ENCODE measurements around the gene PPP3R1. TPM values are rescaled to one million over a fixed set of nuclear protein-coding genes. Genes with fewer than 3 reads are reported as not detected.

PPP3R1 gene
- total RNA-seq, 3 donors from 2014 or later (not counting 1 experiment from before 2014, with no cell fraction given) = 77.8 to 86.2 (median 79.9) TPM

GRCh38 chr2:68196120-68196716, 56.1 kb downstream of the PPP3R1 start:
- no peaks in the 10 kb centered on the region for H3K4me1 ChIP-seq (ENCODE audit: control insufficient read depth, insufficient read depth, low read length)
- no peaks in the 10 kb centered on the region for H3K36me3 ChIP-seq (ENCODE audit: control insufficient read depth, insufficient read depth, low read length)
- H3K36me3 Mint-ChIP-seq = no peaks in the 10 kb centered on the region
- no peak overlapping the region for H3K4me3 ChIP-seq (ENCODE audit: low read length)
- peak; percentile 65 for TF ChIP-seq CTCF (IDR thresholded peaks at IDR 0.05)
- H3K27ac ChIP-seq (ENCODE audit: low read length) = no peak overlapping the region
- ATAC-seq (peak in 2 of 3 donors; percentile 24 to 57), DNase-seq (peak in 1 of 2 donors; percentile 77)
- 46% methylated on average over 4 of the region's 4 CpGs for WGBS (ENCODE audit: insufficient coverage)
- intact Hi-C loops (cut with micrococcal nuclease) = loop anchor here (1.0 to 10.0 kb wide), 3 partner anchors 55 to 249 kb away; no protein-coding TSS in a partner anchor
- peaks cover 53 to 57% of the 10 kb centered on the region in 2 donors for H3K4me1 Mint-ChIP-seq
- H3K9me3 Mint-ChIP-seq = no peaks in the 10 kb centered on the region
- no peaks in the 10 kb centered on the region for H3K9me3 ChIP-seq (ENCODE audit: control insufficient read depth, insufficient read depth, low read length)
- peak overlapping the region; percentile 62 to 82 for H3K27ac Mint-ChIP-seq
- no peak overlapping the region for H3K4me3 Mint-ChIP-seq
- H3K27me3 ChIP-seq (ENCODE audit: control insufficient read depth, insufficient read depth, low read length) = no peaks in the 10 kb centered on the region
- no peaks in the 10 kb centered on the region for H3K27me3 Mint-ChIP-seq (ENCODE audit: low read depth in 2 of 2)

- Mint-ChIP-seq H3K4me1 (peaks cover 50 to 57% of the 10 kb centered on the region in 2 donors), H3K27ac (peak overlapping the region; percentile 62 to 82), H3K4me3 (no peak overlapping the region), H3K9me3 (no peaks in the 10 kb centered on the region), H3K27me3 (ENCODE audit: low read depth in 2 of 2) (no peaks in the 10 kb centered on the region), H3K36me3 (no peaks in the 10 kb centered on the region)
- H3K9me3 ChIP-seq (ENCODE audit: control insufficient read depth, insufficient read depth, low read length) = no peaks in the 10 kb centered on the region
- TF ChIP-seq CTCF (IDR thresholded peaks at IDR 0.05) = no peak
- H3K4me1 ChIP-seq (ENCODE audit: control insufficient read depth, insufficient read depth, low read length) = no peaks in the 10 kb centered on the region
- no peaks in the 10 kb centered on the region for H3K36me3 ChIP-seq (ENCODE audit: control insufficient read depth, insufficient read depth, low read length)
- DNase-seq = no peak
- no peak overlapping the region for H3K27ac ChIP-seq (ENCODE audit: low read length)
- H3K27me3 ChIP-seq (ENCODE audit: control insufficient read depth, insufficient read depth, low read length) = no peaks in the 10 kb centered on the region
- intact Hi-C loops (cut with micrococcal nuclease) = loop anchor here (10.0 kb wide), 1 partner anchor 250 kb away; no protein-coding TSS in a partner anchor
- no peak overlapping the region for H3K4me3 ChIP-seq (ENCODE audit: low read length)
- no peak for ATAC-seq
Measured at GRCh38 chr2:68195096-68195495, 57.2 kb downstream of the PPP3R1 start.

- Mint-ChIP-seq H3K4me3 (no peak overlapping the region), H3K36me3 (no peaks in the 10 kb centered on the region), H3K27ac (peak overlapping the region; percentile 62 to 82), H3K9me3 (no peaks in the 10 kb centered on the region), H3K4me1 (peaks cover 50 to 58% of the 10 kb centered on the region in 2 donors), H3K27me3 (ENCODE audit: low read depth in 2 of 2) (no peaks in the 10 kb centered on the region)
- Histone ChIP-seq H3K4me3 (ENCODE audit: low read length) (no peak overlapping the region), H3K9me3 (ENCODE audit: control insufficient read depth, insufficient read depth, low read length) (no peaks in the 10 kb centered on the region), H3K27me3 (ENCODE audit: control insufficient read depth, insufficient read depth, low read length) (no peaks in the 10 kb centered on the region), H3K27ac (ENCODE audit: low read length) (no peak overlapping the region), H3K36me3 (ENCODE audit: control insufficient read depth, insufficient read depth, low read length) (no peaks in the 10 kb centered on the region), H3K4me1 (ENCODE audit: control insufficient read depth, insufficient read depth, low read length) (no peaks in the 10 kb centered on the region)
- ATAC-seq (no peak), DNase-seq (no peak)
- 90% methylated on average over 4 of the region's 4 CpGs for WGBS (ENCODE audit: insufficient coverage)
- no peak for TF ChIP-seq CTCF (IDR thresholded peaks at IDR 0.05)
- intact Hi-C loops (cut with micrococcal nuclease) = loop anchor here (10.0 kb wide), 1 partner anchor 251 kb away; no protein-coding TSS in a partner anchor
Measured at GRCh38 chr2:68193787-68194372, 58.5 kb downstream of the PPP3R1 start.

Measured in natural killer cell (primary cell).